Activated CD8-positive, alpha-beta memory T cell treated with anti-CD3 and anti-CD28 coated beads for 1 hour (primary cell): ENCODE results near the gene ISCA1.
"Not testable (repeated sequence)": the region's sequence is repeated elsewhere in the genome, so short reads cannot be mapped to it uniquely, and the experiment has no call there.

Source experiments
- DNase-seq, 2 donors: peaks; one replicate each; pipeline ENCODE4 v3.0.0-alpha.2; 2020; ENCODE audit warnings: low read depth in 1 of 2; ENCODE audit errors: extremely low read depth in 1 of 2

Gene ISCA1

DNA sequence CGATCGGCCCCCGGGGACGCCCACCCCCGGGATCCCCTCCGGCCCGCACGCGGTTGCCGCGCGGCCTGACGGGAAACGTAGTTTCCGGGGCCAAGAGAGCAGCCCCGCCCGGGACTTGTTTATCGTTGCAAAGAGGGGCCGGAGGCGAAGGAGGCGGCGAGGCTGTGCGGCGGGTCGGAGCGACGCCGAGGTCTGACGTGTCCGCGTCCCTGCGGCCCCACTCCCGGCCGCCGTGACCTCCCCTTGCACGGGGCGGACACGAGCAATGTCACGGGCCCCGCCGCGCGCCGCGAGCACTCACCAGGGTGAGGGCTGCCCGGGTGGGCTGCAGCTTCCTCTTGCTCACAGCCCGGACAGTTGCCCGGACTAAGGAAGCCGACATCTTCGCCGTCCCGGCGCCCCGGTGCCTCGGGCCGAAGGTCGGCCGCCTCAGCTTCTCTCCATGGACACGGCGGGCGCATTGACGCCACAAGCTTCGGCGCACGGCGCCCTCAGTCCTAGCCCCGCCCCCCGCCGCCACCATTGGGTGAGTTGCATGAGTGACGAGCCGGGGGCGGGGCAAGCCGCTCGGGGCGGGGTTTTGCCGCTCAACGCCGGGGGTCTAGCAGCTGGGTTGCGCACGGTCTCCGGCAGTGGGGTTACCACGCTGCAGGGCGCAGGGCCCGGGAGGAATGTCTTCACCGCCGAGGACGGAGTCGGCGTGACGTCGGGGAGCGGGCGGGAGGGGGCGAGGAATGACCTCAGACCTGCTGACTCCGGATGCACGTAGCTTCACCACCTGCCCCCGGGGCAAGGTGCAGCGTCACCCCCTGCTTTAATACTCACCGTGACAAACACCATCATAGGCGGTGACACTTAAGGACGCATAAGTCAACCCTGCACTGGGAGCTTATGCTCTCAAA lies at the start of gene ISCA1:
Gene ISCA1 (minus strand): TSS at position 462 of the 902 bp plus-strand sequence. CDS start 80 bp downstream, at position 382.
- DNase-seq = peak; percentile 98 to 99

DNA sequence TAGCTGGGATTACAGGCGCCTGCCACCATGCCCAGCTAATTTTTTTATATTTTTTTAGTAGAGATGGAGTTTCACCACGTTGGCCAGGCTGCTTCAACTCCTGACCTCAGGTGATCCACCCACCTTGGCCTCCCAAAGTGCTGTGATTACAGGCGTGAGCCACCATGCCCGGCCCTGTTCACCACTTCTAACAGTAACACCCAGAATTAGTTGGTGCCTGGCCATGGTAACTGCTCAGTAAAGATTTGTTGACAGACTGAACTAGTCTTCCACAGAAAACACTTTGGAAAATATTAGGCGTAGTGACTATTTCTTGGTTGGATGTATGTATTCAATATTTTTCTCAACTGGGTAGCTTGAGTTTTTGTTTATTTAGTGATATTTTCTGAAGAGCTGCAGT lies 47.8 kb upstream of the ISCA1 start:
- DNase-seq = no peak

DNA sequence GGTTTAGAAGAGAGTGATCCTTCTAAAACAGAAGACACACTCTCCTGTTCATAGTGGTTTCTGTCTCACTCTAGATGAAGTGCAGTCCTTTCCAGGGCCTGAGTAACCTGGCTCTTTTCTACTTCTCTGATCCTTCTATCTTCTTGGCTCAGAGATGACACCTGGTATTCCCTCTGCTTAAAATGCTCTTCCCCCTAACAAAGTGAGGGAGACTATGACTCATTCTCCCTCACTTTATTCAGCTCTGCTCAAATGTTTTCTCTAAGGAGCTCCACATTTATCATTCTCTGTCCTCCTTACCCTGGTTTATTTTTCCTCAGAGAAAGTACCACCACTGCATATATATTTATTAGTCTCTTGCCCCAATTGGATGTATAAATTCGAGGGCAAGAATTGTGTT lies 47.3 kb upstream of the ISCA1 start:
- no peak for DNase-seq

GRCh38 chr9:86328156-86328555 lies 45.8 kb upstream of the ISCA1 start:
- DNase-seq = no peak

GRCh38 chr9:86326536-86326935 lies 44.2 kb upstream of the ISCA1 start:
- DNase-seq = no peak

DNA sequence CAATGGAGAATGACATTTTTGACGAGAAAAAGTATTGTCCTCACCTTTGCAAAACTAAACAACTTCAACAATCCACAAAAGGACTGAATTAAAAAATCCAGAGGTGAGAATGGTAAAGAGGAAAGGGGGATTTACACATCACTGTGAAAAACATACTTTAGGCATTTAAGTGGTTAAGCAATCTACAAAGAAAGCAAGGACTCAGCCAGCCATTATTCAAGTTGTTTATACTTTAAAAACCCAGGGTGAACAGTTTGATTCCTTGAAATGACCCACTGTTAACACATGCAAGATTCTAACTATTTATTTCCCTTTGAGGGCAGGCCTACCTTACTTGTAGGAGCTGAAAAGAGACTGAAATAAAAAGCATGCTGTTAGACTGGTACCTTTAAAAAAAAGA lies 42.6 kb upstream of the ISCA1 start:
- no peak for DNase-seq

DNA sequence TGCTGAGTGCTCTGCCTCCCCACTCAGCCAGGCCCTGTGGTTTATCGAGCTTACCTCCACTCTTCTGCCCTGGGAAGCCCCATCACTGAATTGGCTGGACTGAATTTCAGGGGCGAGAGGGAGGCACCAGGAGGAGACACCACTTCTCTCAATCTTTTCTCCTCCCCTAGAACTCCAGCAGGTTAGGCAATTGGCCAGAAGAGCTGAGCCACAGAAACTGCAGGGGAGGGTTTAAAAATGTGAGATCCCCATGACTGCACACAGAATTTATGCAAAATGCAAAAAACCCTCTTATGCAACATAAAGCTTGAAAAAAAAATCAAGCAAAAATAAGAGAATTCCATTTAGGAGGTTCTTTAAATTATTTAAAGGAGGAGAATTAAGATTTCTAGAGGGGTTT lies 42.0 kb upstream of the ISCA1 start:
- DNase-seq = no peak

- no peak for DNase-seq
These were observed 40.8 kb upstream of the ISCA1 start for GRCh38 chr9:86322973-86323644.

- no peak for DNase-seq
These were observed 39.0 kb upstream of the ISCA1 start for GRCh38 chr9:86321373-86321772.

DNA sequence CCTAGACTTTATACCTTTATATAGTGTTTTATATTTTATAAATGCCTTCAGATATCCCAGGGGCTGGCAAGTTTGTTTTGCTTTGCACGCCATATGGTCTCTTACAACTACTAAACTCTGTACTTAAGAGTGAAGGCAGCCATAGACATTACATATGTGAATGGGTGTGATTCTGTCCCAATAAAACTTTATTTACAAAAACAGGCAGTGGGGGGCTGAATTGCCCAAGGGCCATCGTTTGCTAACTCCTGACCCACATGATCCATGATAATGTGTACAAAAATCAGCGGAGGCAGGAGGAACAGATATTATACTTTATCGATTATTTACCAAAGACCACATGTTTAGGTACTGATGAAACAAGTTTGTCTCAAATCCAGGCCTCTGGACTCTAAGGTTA lies 35.8 kb upstream of the ISCA1 start:
- DNase-seq = no peak

- DNase-seq = no peak
These were observed 32.7 kb upstream of the ISCA1 start for GRCh38 chr9:86315078-86315477.

- DNase-seq = not testable (repeated sequence)
These were observed 30.6 kb upstream of the ISCA1 start for GRCh38 chr9:86312959-86313358.

DNA sequence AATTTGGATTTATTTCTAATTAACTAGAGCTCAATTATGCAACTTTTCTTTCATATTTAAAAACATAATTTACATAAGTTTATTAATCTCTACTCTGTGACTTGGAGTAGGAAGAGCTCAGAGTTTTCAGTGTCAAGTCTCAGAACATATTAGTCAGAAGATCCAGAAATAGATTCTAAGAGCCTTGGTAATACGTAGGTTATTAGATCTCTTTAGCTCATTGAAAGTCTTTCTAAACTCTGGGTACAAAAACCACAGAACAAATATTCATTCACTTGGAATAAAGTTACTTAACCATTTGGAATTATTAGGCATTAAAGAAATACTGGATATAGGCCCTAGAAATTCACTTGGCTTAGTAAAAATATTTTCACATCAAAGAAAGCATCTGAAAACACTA lies 26.3 kb upstream of the ISCA1 start:
- no peak for DNase-seq

GRCh38 chr9:86304236-86304730 lies 21.9 kb upstream of the ISCA1 start:
- no peak for DNase-seq

DNA sequence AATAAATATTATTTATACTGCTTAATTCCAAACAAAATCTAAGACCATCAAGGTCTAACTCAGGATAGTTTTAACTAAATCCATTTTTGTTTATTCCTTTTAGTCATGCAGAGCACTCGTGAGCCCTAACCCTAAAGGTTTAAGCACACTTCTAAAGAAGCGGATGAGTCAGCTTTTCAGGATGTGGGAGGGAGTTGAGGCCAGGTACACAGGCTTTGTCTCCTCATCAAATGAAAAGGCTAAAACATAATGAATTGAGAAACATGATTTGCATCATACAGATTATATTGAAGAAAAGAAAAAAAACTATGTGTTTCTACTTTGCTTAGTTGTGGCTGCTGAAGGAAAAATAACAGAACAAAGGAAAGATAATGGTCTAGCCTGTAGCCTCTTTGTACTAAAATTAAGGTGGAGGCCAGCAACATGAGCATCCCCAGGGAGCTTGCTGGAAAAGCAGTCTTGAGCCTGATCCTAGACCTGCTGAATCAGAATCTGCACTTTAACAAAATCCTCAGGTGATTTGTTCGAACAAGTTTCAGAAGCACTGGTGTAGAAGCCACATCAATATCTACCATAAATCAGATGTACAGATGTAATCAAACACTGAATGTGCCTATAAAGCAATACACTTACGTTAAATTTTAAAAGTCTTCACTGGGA lies 21.1 kb upstream of the ISCA1 start:
- no peak for DNase-seq

GRCh38 chr9:86301686-86302085 lies 19.3 kb upstream of the ISCA1 start:
- DNase-seq = no peak

DNA sequence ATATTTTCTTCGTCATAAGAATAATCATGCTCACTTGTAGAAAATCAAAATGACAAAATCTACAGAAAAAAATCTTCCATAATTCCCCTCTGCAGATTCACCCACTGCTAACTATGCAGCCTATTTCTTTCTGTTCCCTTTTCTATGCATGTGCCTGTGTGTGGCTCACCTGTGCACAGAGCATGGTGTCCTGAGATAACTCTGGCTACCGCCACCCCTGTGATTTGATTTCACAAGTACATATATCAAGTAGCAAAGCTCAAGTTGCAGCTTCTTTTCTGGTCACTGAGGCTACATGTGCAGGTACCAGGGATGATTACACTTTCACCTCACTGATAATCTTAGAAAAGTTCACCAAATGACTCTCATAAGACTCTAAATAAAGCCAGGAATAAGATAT lies 18.4 kb upstream of the ISCA1 start:
- DNase-seq = no peak

- DNase-seq = no peak
These were observed 16.5 kb upstream of the ISCA1 start for GRCh38 chr9:86298873-86299272.

DNA sequence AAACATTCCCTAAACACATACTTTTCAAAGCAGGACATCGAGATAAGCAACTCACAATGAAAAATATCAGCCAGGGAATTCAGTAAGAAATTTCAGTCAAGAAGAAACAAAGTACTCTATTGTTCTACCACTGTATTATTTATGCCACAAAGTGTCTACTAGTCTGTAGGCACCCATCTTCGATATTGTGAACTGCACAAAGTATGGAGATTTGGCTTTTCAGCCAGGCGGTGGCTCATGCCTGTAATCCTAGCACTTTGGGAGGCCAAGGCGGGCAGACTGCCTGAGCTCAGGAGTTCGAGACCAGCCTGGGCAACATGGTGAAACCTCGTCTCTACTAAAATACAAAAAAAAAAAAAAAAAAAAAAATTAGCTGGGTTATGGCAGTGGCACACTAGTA lies 8.0 kb upstream of the ISCA1 start:
- not testable (repeated sequence) for DNase-seq

GRCh38 chr9:86288499-86289198 lies 6.3 kb upstream of the ISCA1 start:
- no peak for DNase-seq

GRCh38 chr9:86287013-86287412 lies 4.7 kb upstream of the ISCA1 start:
- no peak for DNase-seq
